SU-DHL-6 (cell line): ENCODE results near the gene IKBKE.

Experiments used
- H2AFZ ChIP-seq: fragments of 200-600 bp; sonication (generic); 2 replicates; pipeline ENCODE4 v1.6.1; 2014; ENCODE audit warnings: low read depth, mild to moderate bottlenecking, moderate library complexity, mixed read lengths, antibody characterized with exemption, low read length; ENCODE audit not compliant: severe bottlenecking
- H3F3A ChIP-seq: fragments of 200-600 bp; shearing (Covaris generic); 2 replicates; pipeline ENCODE4 v1.6.0; 2016; ENCODE audit warnings: antibody characterized with exemption, mild to moderate bottlenecking; ENCODE audit not compliant: insufficient read depth
- H3K27ac ChIP-seq: fragments of 200-600 bp; sonication (generic); 2 replicates; pipeline ENCODE4 v1.5.1; 2016; ENCODE audit warnings: low read depth, mild to moderate bottlenecking, low read length, moderate library complexity, mixed read lengths
- H3K27me3 ChIP-seq: fragments of 200-600 bp; sonication (generic), shearing (Covaris generic); 2 replicates; pipeline ENCODE4 v1.6.0; 2014; ENCODE audit warnings: mild to moderate bottlenecking, low read length
- H3K36me3 ChIP-seq: fragments of 200-600 bp; sonication (generic); 2 replicates; pipeline ENCODE4 v1.6.1; 2014; ENCODE audit warnings: mild to moderate bottlenecking, low read length, mixed read lengths
- H3K4me2 ChIP-seq: fragments of 300-600, 200-600 bp; shearing (Covaris generic), sonication (generic); 2 replicates; pipeline ENCODE4 v1.6.0; 2014; ENCODE audit warnings: low read length, low read depth, mild to moderate bottlenecking; ENCODE audit not compliant: poor library complexity, severe bottlenecking
- H3K4me3 ChIP-seq: fragments of 200-600 bp; sonication (generic); 2 replicates; pipeline ENCODE4 v1.5.1; 2014; ENCODE audit warnings: antibody characterized with exemption, low read length, mild to moderate bottlenecking, mixed read lengths; ENCODE audit not compliant: insufficient read depth, poor library complexity, severe bottlenecking
- H3K79me2 ChIP-seq: fragments of 200-600 bp; sonication (generic); 2 replicates; pipeline ENCODE4 v1.6.1; 2014; ENCODE audit warnings: mild to moderate bottlenecking, low read length, moderate library complexity; ENCODE audit not compliant: insufficient read depth
- H3K9ac ChIP-seq: fragments of 200-600 bp; sonication (generic); 2 replicates; pipeline ENCODE4 v1.7.0; 2014; ENCODE audit warnings: mild to moderate bottlenecking, low read length
- H3K9me2 ChIP-seq: fragments of 200-600 bp; sonication (generic); replicated peaks from 2 replicates; pipeline ENCODE4 v1.6.1; 2014; ENCODE audit warnings: low read length; ENCODE audit not compliant: insufficient read depth
- H3K9me3 ChIP-seq: fragments of 200-600 bp; sonication (generic); 2 replicates; pipeline ENCODE4 v1.6.1; 2014; ENCODE audit warnings: low read length, mixed read lengths; ENCODE audit not compliant: insufficient read depth
- H4K20me1 ChIP-seq: fragments of 200-600 bp; sonication (generic); 2 replicates; pipeline ENCODE4 v1.6.1; 2014; ENCODE audit warnings: low read depth, mild to moderate bottlenecking, antibody characterized with exemption, low read length, moderate library complexity, mixed read lengths
- EZH2phosphoT487 ChIP-seq: fragments of 200-600 bp; sonication (generic), shearing (Covaris generic); conservative IDR thresholded peaks from 2 replicates; pipeline ENCODE4 v1.6.1; 2018; ENCODE audit warnings: mild to moderate bottlenecking, antibody characterized with exemption, low read length, moderate library complexity, mixed read lengths
- TF ChIP-seq, protein P1 (sequence below): fragments of 200-600 bp; sonication (generic); IDR thresholded peaks from one replicate; pipeline ENCODE4 v1.5.1; 2017; ENCODE audit warnings: antibody characterized with exemption, mild to moderate bottlenecking, low read length, moderate library complexity; ENCODE audit not compliant: insufficient read depth, poor library complexity, severe bottlenecking

IKBKE gene

GRCh38 chr1:206459703-206460102, 10.6 kb upstream of the IKBKE start:
- no peak overlapping the region for H3K27ac ChIP-seq
- no peaks in the 10 kb centered on the region for H3K9me3 ChIP-seq
- H3K9me2 ChIP-seq, result no peaks in the 10 kb centered on the region
- no peak overlapping the region for H2AFZ ChIP-seq
- H4K20me1 ChIP-seq, result no peaks in the 10 kb centered on the region
- no peak overlapping the region for H3K9ac ChIP-seq
- no peaks in the 10 kb centered on the region for H3K79me2 ChIP-seq
- H3K4me3 ChIP-seq, result no peak overlapping the region
- TF ChIP-seq, protein P1, sequence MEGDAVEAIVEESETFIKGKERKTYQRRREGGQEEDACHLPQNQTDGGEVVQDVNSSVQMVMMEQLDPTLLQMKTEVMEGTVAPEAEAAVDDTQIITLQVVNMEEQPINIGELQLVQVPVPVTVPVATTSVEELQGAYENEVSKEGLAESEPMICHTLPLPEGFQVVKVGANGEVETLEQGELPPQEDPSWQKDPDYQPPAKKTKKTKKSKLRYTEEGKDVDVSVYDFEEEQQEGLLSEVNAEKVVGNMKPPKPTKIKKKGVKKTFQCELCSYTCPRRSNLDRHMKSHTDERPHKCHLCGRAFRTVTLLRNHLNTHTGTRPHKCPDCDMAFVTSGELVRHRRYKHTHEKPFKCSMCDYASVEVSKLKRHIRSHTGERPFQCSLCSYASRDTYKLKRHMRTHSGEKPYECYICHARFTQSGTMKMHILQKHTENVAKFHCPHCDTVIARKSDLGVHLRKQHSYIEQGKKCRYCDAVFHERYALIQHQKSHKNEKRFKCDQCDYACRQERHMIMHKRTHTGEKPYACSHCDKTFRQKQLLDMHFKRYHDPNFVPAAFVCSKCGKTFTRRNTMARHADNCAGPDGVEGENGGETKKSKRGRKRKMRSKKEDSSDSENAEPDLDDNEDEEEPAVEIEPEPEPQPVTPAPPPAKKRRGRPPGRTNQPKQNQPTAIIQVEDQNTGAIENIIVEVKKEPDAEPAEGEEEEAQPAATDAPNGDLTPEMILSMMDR, result no peak
- no peak for TF ChIP-seq EZH2phosphoT487
- no peaks in the 10 kb centered on the region for H3K27me3 ChIP-seq
- H3K36me3 ChIP-seq, result peaks cover 3% of the 10 kb centered on the region; the same call in 1 of the 2 replicates
- 0 out of 2 replicates have a peak, but pooled peaks cover 3% of the 10 kb centered on the region for H3F3A ChIP-seq
- no peak overlapping the region for H3K4me2 ChIP-seq

DNA sequence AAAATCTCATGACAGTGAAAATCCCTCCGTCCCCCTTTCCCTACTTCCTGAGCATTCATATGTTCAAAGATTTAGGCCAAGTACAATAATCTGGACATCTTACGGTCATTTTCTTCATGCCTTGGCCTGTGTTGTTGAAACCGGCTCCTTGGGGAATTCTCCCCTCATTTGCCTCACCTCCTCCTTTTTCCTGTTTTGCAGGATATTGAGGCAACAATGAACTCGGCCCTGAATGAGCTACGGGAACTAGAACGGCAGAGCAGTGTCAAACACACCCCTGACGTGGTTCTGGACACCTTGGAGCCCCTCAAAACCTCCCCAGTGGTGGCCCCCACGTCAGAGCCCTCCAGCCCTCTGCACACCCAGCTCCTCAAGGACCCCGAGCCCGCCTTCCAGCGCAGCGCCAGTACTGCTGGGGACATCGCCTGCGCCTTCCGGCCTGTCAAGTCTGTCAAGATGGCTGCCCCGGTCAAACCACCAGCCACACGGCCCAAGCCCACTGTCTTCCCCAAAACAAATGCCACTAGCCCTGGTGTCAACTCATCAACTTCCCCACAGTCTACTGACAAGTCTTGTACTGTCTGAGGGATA, 9.3 kb upstream of the IKBKE start:
- H3K36me3 ChIP-seq, result peaks cover 3% of the 10 kb centered on the region; the same call in 1 of the 2 replicates

DNA sequence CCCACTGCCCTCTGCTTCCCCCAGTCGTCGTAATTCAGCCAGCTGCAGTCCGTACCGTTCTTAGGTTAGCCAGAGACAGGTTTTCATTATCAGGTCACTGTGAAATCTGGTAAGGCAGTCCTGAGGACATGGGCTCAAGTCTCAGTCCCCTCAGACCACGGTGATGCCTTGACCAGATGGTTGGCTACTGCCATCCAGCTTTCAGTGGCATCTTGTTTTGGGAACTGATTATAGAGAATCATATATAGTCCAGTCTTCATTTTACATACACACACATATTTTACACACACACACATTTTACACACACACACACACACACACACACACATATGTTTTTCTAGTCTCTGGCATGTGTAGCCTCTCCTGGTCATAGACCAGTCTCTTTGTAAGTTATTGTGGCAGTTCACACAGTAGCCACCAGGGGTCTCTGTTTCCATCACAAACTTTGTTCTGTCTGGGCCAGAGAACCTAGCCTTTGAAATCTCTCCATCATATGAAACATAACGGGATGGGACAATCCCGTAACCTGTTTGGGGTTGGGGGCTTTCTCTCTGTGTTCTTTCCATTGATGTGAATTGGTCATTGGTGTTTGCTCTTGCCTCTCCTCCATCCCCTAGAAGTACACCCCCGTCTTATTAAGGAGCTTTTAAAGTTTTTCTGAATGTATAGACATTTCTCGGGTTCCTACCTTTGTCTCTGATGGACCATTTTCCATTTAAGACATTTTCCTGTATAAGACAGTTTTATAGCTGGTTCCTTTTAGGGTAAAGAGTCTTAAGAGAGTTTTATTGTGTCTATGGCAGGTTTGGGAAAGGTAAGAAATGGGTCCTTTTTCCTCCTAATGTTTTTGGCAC, 8.4 kb upstream of the IKBKE start:
- Histone ChIP-seq H3K4me2 (no peak overlapping the region), H2AFZ (no peak overlapping the region), H3K27ac (no peak overlapping the region), H3K4me3 (no peak overlapping the region), H3K36me3 (peaks cover 3% of the 10 kb centered on the region; the same call in 1 of the 2 replicates), H3K9me3 (no peaks in the 10 kb centered on the region), H3K9ac (no peak overlapping the region), H3K27me3 (no peaks in the 10 kb centered on the region), H3F3A (0 out of 2 replicates have a peak, but pooled peaks cover 5% of the 10 kb centered on the region), H3K9me2 (no peaks in the 10 kb centered on the region), H4K20me1 (no peaks in the 10 kb centered on the region), H3K79me2 (no peaks in the 10 kb centered on the region)
- TF ChIP-seq EZH2phosphoT487, result no peak
- TF ChIP-seq, protein P1, result peak; percentile 89

More for the DNA sequence above, 9.3 kb upstream of the IKBKE start:
- H3K9ac ChIP-seq, result no peak overlapping the region
- H4K20me1 ChIP-seq, result no peaks in the 10 kb centered on the region
- no peaks in the 10 kb centered on the region for H3K27me3 ChIP-seq
- H3K27ac ChIP-seq, result no peak overlapping the region
- no peaks in the 10 kb centered on the region for H3K9me3 ChIP-seq
- H3K79me2 ChIP-seq, result no peaks in the 10 kb centered on the region
- no peak overlapping the region for H3K4me2 ChIP-seq
- no peak overlapping the region for H2AFZ ChIP-seq
- no peak overlapping the region for H3K4me3 ChIP-seq
- H3F3A ChIP-seq, result 0 out of 2 replicates have a peak, but pooled peaks cover 4% of the 10 kb centered on the region
- no peak for TF ChIP-seq EZH2phosphoT487
- TF ChIP-seq, protein P1, result no peak
- H3K9me2 ChIP-seq, result no peaks in the 10 kb centered on the region
